ENCODE results near the gene HECW1.

GRCh38 chr7:43482679-43483252 is 370.3 kb downstream of the HECW1 start:
- TF ChIP-seq RCOR1 (conservative IDR thresholded peaks at IDR 0.05; ENCODE audit: low read depth, low read length) (no peak), CTCF (IDR thresholded peaks at IDR 0.05 in 2 of 3, conservative IDR thresholded peaks at IDR 0.05 in 1 of 3; ENCODE audit: control insufficient read depth in 2 of 3, extremely low read depth in 1 of 3, insufficient read depth in 1 of 3, low read depth in 3 of 3, low read length in 3 of 3) (no peak)

Measured in GM12878 (cell line).